Measurements from ENCODE around the gene IPCEF1.
"Not testable (repeated sequence)": the region's sequence is repeated elsewhere in the genome, so short reads cannot be mapped to it uniquely, and the experiment has no call there.

The IPCEF1 gene

DNA sequence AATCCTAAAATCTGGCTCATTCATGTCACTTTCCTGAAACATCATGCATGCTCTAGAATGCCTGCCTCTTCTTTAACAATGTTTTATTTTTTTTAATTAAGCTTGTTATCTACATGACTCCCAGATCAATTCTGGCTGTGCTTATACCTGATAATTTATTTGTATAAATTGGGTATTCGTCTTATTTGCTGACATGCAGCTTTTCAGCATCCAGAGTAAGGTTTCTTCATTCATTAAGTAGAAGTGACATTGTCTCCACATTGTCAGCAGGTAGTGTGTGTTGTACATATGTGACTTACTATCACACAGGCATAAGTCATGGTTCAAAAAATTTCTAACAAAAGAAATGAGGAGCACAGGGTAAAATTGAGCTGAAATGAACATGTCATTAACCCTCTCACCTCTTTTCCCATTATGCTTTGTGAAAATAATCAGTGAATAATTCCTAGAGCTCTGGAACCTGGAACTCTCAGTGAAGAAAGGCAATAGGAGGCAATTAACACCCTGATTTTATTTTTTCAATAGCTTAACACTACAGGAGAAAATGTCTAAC is 160.2 kb downstream of the IPCEF1 start:
- no peak for TF ChIP-seq ZFX (IDR thresholded peaks at IDR 0.05)
- TF ChIP-seq, protein P1, sequence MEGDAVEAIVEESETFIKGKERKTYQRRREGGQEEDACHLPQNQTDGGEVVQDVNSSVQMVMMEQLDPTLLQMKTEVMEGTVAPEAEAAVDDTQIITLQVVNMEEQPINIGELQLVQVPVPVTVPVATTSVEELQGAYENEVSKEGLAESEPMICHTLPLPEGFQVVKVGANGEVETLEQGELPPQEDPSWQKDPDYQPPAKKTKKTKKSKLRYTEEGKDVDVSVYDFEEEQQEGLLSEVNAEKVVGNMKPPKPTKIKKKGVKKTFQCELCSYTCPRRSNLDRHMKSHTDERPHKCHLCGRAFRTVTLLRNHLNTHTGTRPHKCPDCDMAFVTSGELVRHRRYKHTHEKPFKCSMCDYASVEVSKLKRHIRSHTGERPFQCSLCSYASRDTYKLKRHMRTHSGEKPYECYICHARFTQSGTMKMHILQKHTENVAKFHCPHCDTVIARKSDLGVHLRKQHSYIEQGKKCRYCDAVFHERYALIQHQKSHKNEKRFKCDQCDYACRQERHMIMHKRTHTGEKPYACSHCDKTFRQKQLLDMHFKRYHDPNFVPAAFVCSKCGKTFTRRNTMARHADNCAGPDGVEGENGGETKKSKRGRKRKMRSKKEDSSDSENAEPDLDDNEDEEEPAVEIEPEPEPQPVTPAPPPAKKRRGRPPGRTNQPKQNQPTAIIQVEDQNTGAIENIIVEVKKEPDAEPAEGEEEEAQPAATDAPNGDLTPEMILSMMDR (conservative IDR thresholded peaks at IDR 0.05): no peak
- no peak overlapping the region for H3K27ac ChIP-seq

DNA sequence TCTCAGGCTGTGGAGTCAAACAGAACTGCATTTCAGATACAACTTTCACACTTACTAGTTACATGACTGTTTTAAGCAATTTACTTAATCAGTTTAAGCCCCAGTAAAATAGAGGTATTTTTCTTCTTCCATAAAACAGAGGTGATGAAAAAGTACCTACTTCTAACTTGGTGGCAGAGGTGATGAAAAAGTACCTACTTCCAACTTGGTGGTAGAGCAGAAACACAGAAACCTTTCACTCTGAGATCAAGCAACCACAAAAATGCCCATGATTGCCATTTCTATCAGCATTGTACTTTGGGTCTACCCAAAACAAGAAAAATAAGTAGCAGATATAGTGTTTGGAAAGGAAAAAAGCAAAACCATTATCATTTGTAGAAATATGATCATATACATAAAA is 168.9 kb downstream of the IPCEF1 start:
- no peak for TF ChIP-seq ZFX (IDR thresholded peaks at IDR 0.05)
- TF ChIP-seq, protein P1 (conservative IDR thresholded peaks at IDR 0.05): no peak

DNA sequence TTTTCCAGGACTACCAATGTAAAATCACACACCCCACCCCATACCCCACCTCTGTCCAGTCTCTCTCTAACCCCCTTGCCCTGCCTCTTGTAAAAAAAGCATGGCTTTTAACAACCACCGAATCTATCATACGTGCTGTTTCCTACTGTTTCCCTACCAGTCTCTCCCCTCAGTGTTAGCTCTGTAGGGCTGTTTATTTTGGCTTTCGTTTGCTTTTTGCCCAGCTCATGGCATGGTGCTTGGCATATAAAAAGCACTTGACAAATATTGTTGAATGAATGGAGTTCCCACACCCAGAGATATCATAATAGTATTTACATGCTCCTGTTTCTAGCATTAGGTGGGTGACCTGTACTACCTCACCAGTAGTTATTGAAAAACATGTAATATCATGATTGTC is 169.4 kb downstream of the IPCEF1 start:
- H3K27ac ChIP-seq: no peak overlapping the region
- TF ChIP-seq ZFX (IDR thresholded peaks at IDR 0.05): no peak
- TF ChIP-seq, protein P1 (conservative IDR thresholded peaks at IDR 0.05): no peak

More for the DNA sequence above, 168.9 kb downstream of the IPCEF1 start:
- no peak overlapping the region for H3K27ac ChIP-seq

DNA sequence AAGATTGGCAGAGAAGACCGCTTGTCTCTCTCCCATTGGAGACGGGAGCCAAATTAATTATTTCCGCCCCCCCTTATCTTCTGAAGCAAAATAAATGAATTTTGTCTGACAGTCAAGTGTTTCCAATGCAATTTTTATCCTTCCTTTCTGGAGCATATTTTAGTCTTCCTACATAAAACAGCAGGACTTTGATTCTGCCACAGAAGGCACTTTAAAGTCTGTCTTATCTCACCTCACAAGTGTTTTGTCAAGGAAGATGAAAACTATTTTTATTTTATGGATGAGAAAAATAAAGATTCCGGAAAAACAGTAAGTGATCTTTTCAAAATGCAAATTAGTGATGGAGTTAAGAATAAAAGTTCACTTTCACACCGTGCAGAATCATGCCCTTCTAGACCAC is 177.2 kb downstream of the IPCEF1 start:
- TF ChIP-seq ZFX (IDR thresholded peaks at IDR 0.05): no peak
- TF ChIP-seq, protein P1 (conservative IDR thresholded peaks at IDR 0.05): no peak
- H3K27ac ChIP-seq: no peak overlapping the region

DNA sequence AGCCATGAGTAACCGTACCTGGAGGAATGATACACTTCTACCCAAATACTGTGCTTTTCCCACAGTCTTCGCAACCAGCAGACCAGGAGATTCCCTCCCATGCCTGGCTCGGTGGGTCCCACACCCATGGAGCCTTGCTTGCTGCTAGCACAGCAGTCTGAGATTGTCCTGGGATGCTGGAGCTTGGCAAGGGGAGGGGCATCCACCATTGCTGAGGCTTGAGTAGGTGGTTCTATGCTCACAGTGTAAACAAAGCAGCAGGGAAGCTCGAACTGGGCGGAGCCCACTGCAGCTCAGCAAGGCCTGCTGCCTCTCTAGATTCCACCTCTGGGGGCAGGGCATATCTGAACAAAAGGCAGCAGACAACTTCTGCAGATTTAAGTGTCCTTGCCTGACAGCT is 184.2 kb downstream of the IPCEF1 start:
- not testable (repeated sequence) for H3K27ac ChIP-seq

DNA sequence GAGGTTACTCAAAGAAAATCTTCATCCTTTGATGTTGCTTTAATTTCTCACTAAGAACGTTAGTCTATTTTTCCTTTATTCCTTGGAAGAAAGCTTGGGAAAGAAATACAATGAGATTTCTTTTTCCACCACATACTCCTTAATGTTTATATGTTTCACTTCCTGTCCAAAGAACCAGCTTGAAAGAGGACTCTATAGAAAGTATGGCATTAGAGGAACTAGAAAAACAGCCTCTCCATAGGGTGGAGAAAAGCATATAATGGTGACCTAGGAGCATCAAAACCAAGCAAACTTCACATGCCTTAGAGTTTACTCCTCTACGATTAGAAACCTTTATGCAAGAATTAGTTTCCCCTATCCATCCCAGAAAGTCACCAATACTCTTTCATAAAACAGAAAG is 186.5 kb downstream of the IPCEF1 start:
- no peak overlapping the region for H3K27ac ChIP-seq
- TF ChIP-seq, protein P1 (conservative IDR thresholded peaks at IDR 0.05): no peak
- no peak for TF ChIP-seq ZFX (IDR thresholded peaks at IDR 0.05)

DNA sequence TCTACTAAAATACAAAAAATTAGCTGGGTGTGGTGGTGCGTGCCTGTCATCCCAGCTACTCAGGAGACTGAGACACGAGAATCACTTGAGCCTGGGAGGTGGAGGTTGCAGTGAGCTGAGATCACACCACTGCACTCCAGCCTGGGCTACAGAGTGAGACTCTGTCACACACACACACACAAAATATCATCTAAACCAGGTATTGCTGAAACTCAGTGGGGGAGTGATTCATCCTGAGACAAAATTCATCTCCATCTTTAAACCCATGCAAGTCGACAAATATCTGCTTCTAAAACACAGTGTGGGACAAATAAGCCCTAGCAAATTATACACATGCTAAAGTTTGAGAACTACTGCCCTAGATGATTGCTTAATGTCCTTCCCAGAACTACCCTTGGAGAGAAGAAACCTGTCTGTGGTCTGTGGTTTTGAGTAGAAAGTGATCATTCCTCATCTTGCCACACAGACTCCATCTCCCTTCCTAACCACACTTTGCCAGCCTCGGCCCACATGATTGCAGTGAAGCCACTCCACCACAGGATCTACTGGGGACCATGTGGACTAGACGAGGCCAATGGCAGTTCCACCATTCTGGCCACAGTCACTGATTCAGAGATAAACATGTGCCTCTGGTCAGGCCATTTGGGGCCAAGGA is 187.3 kb downstream of the IPCEF1 start:
- H3K27ac ChIP-seq: no peak overlapping the region
- TF ChIP-seq, protein P1 (conservative IDR thresholded peaks at IDR 0.05): no peak
- no peak for TF ChIP-seq ZFX (IDR thresholded peaks at IDR 0.05)

DNA sequence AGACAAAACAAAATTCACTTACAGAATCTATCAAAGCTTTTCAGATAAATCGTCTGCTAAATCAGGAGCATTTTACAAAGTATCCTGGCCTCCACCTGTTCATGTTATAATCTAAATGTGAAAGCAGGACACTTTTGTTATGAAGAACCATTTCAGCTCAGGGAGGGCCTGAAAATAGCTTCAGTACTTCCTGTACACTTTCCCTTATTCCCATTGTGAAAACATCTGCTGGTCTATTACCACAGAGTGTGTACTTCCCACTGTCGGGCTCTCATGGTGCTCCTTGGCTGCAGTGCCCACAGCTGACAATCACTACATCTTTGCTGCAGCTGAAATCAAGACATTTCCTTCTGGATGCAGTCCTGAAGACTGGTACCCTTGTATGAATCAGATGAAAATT is 189.5 kb downstream of the IPCEF1 start:
- TF ChIP-seq, protein P1 (conservative IDR thresholded peaks at IDR 0.05): no peak
- no peak for TF ChIP-seq ZFX (IDR thresholded peaks at IDR 0.05)
- no peak overlapping the region for H3K27ac ChIP-seq
